Stomach (tissue), 4 donors: Measurements from ENCODE around the gene ACACB.

Experiments used
- CTCF ChIP-seq, 7 experiments: fragments of 450-650 bp in 4 of 7; fragments of 200-600 bp in 3 of 7; sonication (generic) in 3 of 7; IDR thresholded peaks; one replicate each; pipeline ENCODE4 v1.5.1; 2016 to 2019; ENCODE audit warnings: antibody characterized with exemption in 7 of 7, control low read depth in 2 of 7, mild to moderate bottlenecking in 1 of 7
- POLR2A ChIP-seq, 4 donors: fragments of 450-650 bp; IDR thresholded peaks; one replicate each; pipeline ENCODE4 v1.6.1; 2016; ENCODE audit warnings: antibody characterized with exemption in 4 of 4, control low read depth in 2 of 4, mild to moderate bottlenecking in 1 of 4, moderate library complexity in 1 of 4

- TF ChIP-seq CTCF (IDR thresholded peaks at IDR 0.05) (no peak), POLR2A (IDR thresholded peaks at IDR 0.05) (no peak)
Measured at GRCh38 chr12:109126784-109127183, 10.4 kb downstream of the ACACB start.
